H1 (cell line): ENCODE measurements around the gene ATP4A. TPM values are rescaled to one million over a fixed set of nuclear protein-coding genes. Genes with fewer than 3 reads are reported as not detected.

ENCODE experiments used
- CTCF ChIA-PET: fragments of 300-600 bp; sonication (Branson Sonifier 250); formaldehyde crosslinking; loops from one replicate; lab custom pipeline; 2021; ENCODE audit not compliant: partially characterized antibody; lab: Charles Lee
- POLR2A ChIA-PET: fragments of 300-600 bp; sonication (Branson Sonifier 250); formaldehyde crosslinking; loops from one replicate; lab custom pipeline; 2021; ENCODE audit warnings: inconsistent platforms; ENCODE audit not compliant: partially characterized antibody; lab: Charles Lee
- DNase-seq, 2 experiments: peaks; one replicate each; pipeline versions ENCODE4 v3.0.0 to v3.0.0-alpha.2; 2010 to 2022; ENCODE audit warnings: low spot score in 2 of 2, low read depth in 1 of 2, mixed read lengths in 1 of 2
- FAIRE-seq: peaks from 2 replicates; lab custom pipeline; 2011; peaks lifted over from hg19 to GRCh38; lab: Jason Lieb, UNC
- H2AFZ ChIP-seq: 2 replicates; pipeline ENCODE4 v1.8.1; 2012; ENCODE audit warnings: low read length, inconsistent platforms
- H2AK5ac ChIP-seq: 2 replicates; pipeline ENCODE4 v1.6.1; 2013; ENCODE audit warnings: low read depth, low read length
- H2BK120ac ChIP-seq: replicated peaks from 2 replicates; pipeline ENCODE3; 2013; ENCODE audit warnings: low read depth, low read length, inconsistent platforms
- H2BK12ac ChIP-seq: 2 replicates; pipeline ENCODE4 v1.6.1; 2013; ENCODE audit warnings: low read depth, low read length
- H2BK15ac ChIP-seq: 2 replicates; pipeline ENCODE4 v1.6.1; 2013; ENCODE audit warnings: low read length
- H2BK20ac ChIP-seq: 2 replicates; pipeline ENCODE4 v1.6.1; 2013; ENCODE audit warnings: low read length
- H2BK5ac ChIP-seq: 2 replicates; pipeline ENCODE4 v1.6.1; 2013; ENCODE audit warnings: low read depth, low read length
- H3K14ac ChIP-seq: 2 replicates; pipeline ENCODE4 v1.6.1; 2013; ENCODE audit warnings: inconsistent platforms; ENCODE audit not compliant: insufficient read length
- H3K18ac ChIP-seq: 2 replicates; pipeline ENCODE4 v1.6.1; 2013; ENCODE audit warnings: low read length; ENCODE audit errors: extremely low read depth
- H3K23ac ChIP-seq: 2 replicates; pipeline ENCODE4 v1.6.1; 2013; ENCODE audit warnings: inconsistent platforms; ENCODE audit not compliant: insufficient read length
- H3K23me2 ChIP-seq: 2 replicates; pipeline ENCODE4 v1.6.1; 2013; ENCODE audit warnings: low read depth, low read length
- H3K27ac ChIP-seq: 2 replicates; pipeline ENCODE4 v1.6.1; 2011; ENCODE audit warnings: low read depth, low read length, inconsistent platforms
- H3K27me3 ChIP-seq, 4 experiments: replicated peaks in 1 of 4; 1 replicate in 1 of 4; 2 replicates in 3 of 4; pipeline versions ENCODE4 v1.6.1 to v1.8.1; 2011 to 2013; ENCODE audit warnings: low read length in 3 of 4, mild to moderate bottlenecking in 3 of 4, inconsistent platforms in 2 of 4, mixed read lengths in 2 of 4, moderate library complexity in 1 of 4; ENCODE audit not compliant: control insufficient read depth in 3 of 4, insufficient read depth in 3 of 4; ENCODE audit errors: extremely low read depth in 1 of 4
- H3K36me3 ChIP-seq, 4 experiments: 2 replicates each; pipeline versions ENCODE4 v1.6.1 to v1.8.1; 2011 to 2013; ENCODE audit warnings: mild to moderate bottlenecking in 4 of 4, low read length in 3 of 4, moderate library complexity in 2 of 4, control low read depth in 1 of 4, inconsistent platforms in 1 of 4; ENCODE audit not compliant: insufficient read depth in 4 of 4, control insufficient read depth in 2 of 4
- H3K4ac ChIP-seq: replicated peaks from 2 replicates; pipeline ENCODE3; 2013; ENCODE audit warnings: low read length, low read depth, mixed read lengths, inconsistent platforms; ENCODE audit not compliant: insufficient read length
- H3K4me1 ChIP-seq, 4 experiments: replicated peaks in 1 of 4; 1 replicate in 1 of 4; 2 replicates in 3 of 4; pipeline versions ENCODE4 v1.6.1 to v1.8.1; 2011 to 2013; ENCODE audit warnings: low read length in 3 of 4, inconsistent platforms in 2 of 4, mixed read lengths in 1 of 4; ENCODE audit not compliant: insufficient read depth in 4 of 4, control insufficient read depth in 3 of 4
- H3K4me2 ChIP-seq, 2 experiments: 2 replicates each; pipeline versions ENCODE4 v1.6.1 to v1.8.1; 2011 to 2013; ENCODE audit warnings: low read depth in 2 of 2, low read length in 2 of 2, control low read depth in 1 of 2, inconsistent platforms in 1 of 2, mild to moderate bottlenecking in 1 of 2; ENCODE audit not compliant: insufficient read depth in 1 of 2
- H3K4me3 ChIP-seq, 4 experiments: fragments of 200-600, 300-600 bp in 1 of 4; sonication (generic), shearing (Covaris generic), sonication (Bioruptor Twin) in 1 of 4; 2 replicates each; pipeline versions ENCODE4 v1.5.1 to v1.8.1; 2011 to 2016; ENCODE audit warnings: low read length in 4 of 4, low read depth in 3 of 4, control low read depth in 2 of 4, inconsistent platforms in 2 of 4, mild to moderate bottlenecking in 2 of 4, mixed read lengths in 1 of 4, moderate library complexity in 1 of 4; ENCODE audit not compliant: insufficient read depth in 2 of 4; ENCODE audit errors: extremely low read depth in 1 of 4
- H3K56ac ChIP-seq: replicated peaks from 2 replicates; pipeline ENCODE3; 2013; ENCODE audit warnings: low read depth, mild to moderate bottlenecking, mixed read lengths, low read length, inconsistent platforms; ENCODE audit not compliant: insufficient read length
- H3K79me1 ChIP-seq: 2 replicates; pipeline ENCODE4 v1.6.1; 2013; ENCODE audit warnings: low read depth, low read length, control low read depth
- H3K79me2 ChIP-seq, 2 experiments: 2 replicates each; pipeline versions ENCODE4 v1.6.1 to v1.8.1; 2012 to 2013; ENCODE audit warnings: low read length in 2 of 2, mild to moderate bottlenecking in 2 of 2, inconsistent platforms in 1 of 2; ENCODE audit not compliant: insufficient read depth in 2 of 2, control insufficient read depth in 1 of 2
- H3K9ac ChIP-seq, 4 experiments: replicated peaks in 1 of 4; 1 replicate in 1 of 4; 2 replicates in 3 of 4; pipeline versions ENCODE4 v1.6.1 to v1.8.1; 2011 to 2013; ENCODE audit warnings: low read depth in 3 of 4, low read length in 3 of 4, control low read depth in 2 of 4, mild to moderate bottlenecking in 2 of 4, moderate library complexity in 2 of 4, inconsistent platforms in 1 of 4; ENCODE audit errors: extremely low read depth in 1 of 4
- H3K9me3 ChIP-seq, 2 experiments: 2 replicates each; pipeline versions ENCODE4 v1.6.1 to v1.8.1; 2012 to 2013; ENCODE audit warnings: mild to moderate bottlenecking in 2 of 2, moderate library complexity in 2 of 2, control low read depth in 1 of 2, inconsistent platforms in 1 of 2, low read depth in 1 of 2, low read length in 1 of 2, mixed read lengths in 1 of 2; ENCODE audit not compliant: insufficient read depth in 2 of 2
- H4K20me1 ChIP-seq, 2 experiments: replicated peaks in 1 of 2; 2 replicates each; pipeline versions ENCODE3 to v1.8.1; 2011 to 2013; ENCODE audit warnings: inconsistent platforms in 2 of 2, low read length in 2 of 2, mild to moderate bottlenecking in 1 of 2; ENCODE audit not compliant: insufficient read depth in 2 of 2, control insufficient read depth in 1 of 2
- H4K5ac ChIP-seq: 2 replicates; pipeline ENCODE4 v1.6.1; 2013; ENCODE audit warnings: low read length, low read depth, mixed read lengths, inconsistent platforms; ENCODE audit not compliant: insufficient read length
- H4K8ac ChIP-seq: 2 replicates; pipeline ENCODE4 v1.8.0; 2013; ENCODE audit warnings: mild to moderate bottlenecking, moderate library complexity, low read length, inconsistent platforms; ENCODE audit not compliant: insufficient read depth; ENCODE audit errors: extremely low read depth
- H4K91ac ChIP-seq: replicated peaks from 2 replicates; pipeline ENCODE3; 2013; ENCODE audit warnings: low read length, mixed read lengths, inconsistent platforms; ENCODE audit not compliant: insufficient read length
- BACH1 ChIP-seq: IDR thresholded peaks from 2 replicates; pipeline ENCODE4 v1.6.1; 2012; ENCODE audit warnings: low read length, improper control_type of control experiment
- FOSL1 ChIP-seq: IDR thresholded peaks from 2 replicates; pipeline ENCODE4 v1.6.1; 2011; ENCODE audit warnings: mild to moderate bottlenecking, low read depth, low read length, moderate library complexity; ENCODE audit not compliant: insufficient read depth
- JUND ChIP-seq: IDR thresholded peaks from 2 replicates; pipeline ENCODE4 v1.6.1; 2011; ENCODE audit warnings: mild to moderate bottlenecking, improper control_type of control experiment, low read length
- KDM5A ChIP-seq: fragments of 200-600 bp; IDR thresholded peaks from 2 replicates; pipeline ENCODE4 v1.7.1; 2012; ENCODE audit warnings: mild to moderate bottlenecking, low read length, inconsistent platforms, mixed read lengths
- NANOG ChIP-seq: IDR thresholded peaks from 2 replicates; pipeline ENCODE4 v1.6.1; 2011; ENCODE audit warnings: low read length, low read depth, mild to moderate bottlenecking, inconsistent platforms; ENCODE audit not compliant: insufficient read depth, poor library complexity, severe bottlenecking
- RFX5 ChIP-seq: IDR thresholded peaks from 2 replicates; pipeline ENCODE4 v1.6.1; 2011; ENCODE audit warnings: low read depth, low read length, improper control_type of control experiment, borderline replicate concordance
- SAP30 ChIP-seq: fragments of 300-600 bp; sonication (generic); IDR thresholded peaks from 2 replicates; pipeline ENCODE4 v1.7.1; 2012; ENCODE audit warnings: low read length, moderate library complexity, mild to moderate bottlenecking, inconsistent platforms; ENCODE audit not compliant: insufficient read depth, insufficient replicate concordance
- SIRT6 ChIP-seq: IDR thresholded peaks from one replicate; pipeline ENCODE4 v1.7.1; 2012; ENCODE audit warnings: low read length, inconsistent platforms
- SP2 ChIP-seq: IDR thresholded peaks from 2 replicates; pipeline ENCODE4 v1.6.1; 2012; ENCODE audit warnings: mild to moderate bottlenecking, low read length, inconsistent platforms
- SP4 ChIP-seq: IDR thresholded peaks from 2 replicates; pipeline ENCODE4 v1.6.1; 2012; ENCODE audit warnings: low read length, inconsistent platforms
- WGBS, 2 experiments: shearing (Covaris generic) in 1 of 2; methylation state at CpG; one replicate each; pipeline versions ENCODE4 v1.1.6 to v1.1.7; 2013 to 2015; ENCODE audit warnings: low lambda C conversion rate in 2 of 2, mixed read lengths in 2 of 2, inconsistent platforms in 1 of 2, low coverage in 1 of 2, missing lambda C conversion rate in 1 of 2; ENCODE audit not compliant: insufficient replicate concordance in 2 of 2, insufficient coverage in 1 of 2, insufficient read length in 1 of 2; ENCODE audit errors: extremely low coverage in 1 of 2, missing lambda C conversion rate in 1 of 2; 5-methylcytosine and 5-hydroxymethylcytosine counted together
- polyA plus RNA-seq, 7 experiments: library from polyadenylated mRNA; depleted of rRNA in 3 of 7; stranded (reverse) in 5 of 7; unstranded in 2 of 7; fragments of >200 nt in 5 of 7; fragments of 200-250 nt in 2 of 7; gene quantifications; 1 replicate in 5 of 7; 2 replicates in 1 of 7; 4 replicates in 1 of 7; pipeline versions ENCODE4 v1.2.1 to v1.2.3, GENCODE V29; 2011 to 2013; ENCODE audit warnings: missing spikeins in 2 of 7, mixed read lengths in 2 of 7
- total RNA-seq: library from RNA; stranded (reverse); fragmentation: NEBNext Ultra II Directional; extraction: Animal tissue kit (Norgen Biotek cat#: 25700); gene quantifications from 2 replicates; pipeline ENCODE4 v1.2.1, GENCODE V29; 2021
- TF ChIP-seq, protein P1 (sequence below): IDR thresholded peaks from 2 replicates; pipeline ENCODE4 v1.6.1; 2011; ENCODE audit warnings: low read depth, mild to moderate bottlenecking, low read length; ENCODE audit not compliant: insufficient read depth

The ATP4A gene
- total and polyA plus RNA-seq, 2 of the 8 experiments (the other 6 are each of a cell fraction or from before 2014, with no cell fraction given) = 0.50 to 1.2 TPM

GRCh38 chr19:35529241-35530218, 33.9 kb downstream of the ATP4A start:
- Histone ChIP-seq H2BK12ac (no peak overlapping the region), H4K91ac (no peak overlapping the region), H3K4ac (no peak overlapping the region), H4K5ac (no peak overlapping the region), H4K20me1 (no peaks in the 10 kb centered on the region), H3K23ac (no peak overlapping the region), H3K27me3 (peaks cover 0 to 20% (median 14%) of the 10 kb centered on the region in 4 experiments; a peak in 6 of 7 replicates), H4K8ac (no peak overlapping the region), H3K14ac (no peak overlapping the region), H2BK5ac (no peak overlapping the region), H3K56ac (no peak overlapping the region), H2BK120ac (no peak overlapping the region), H3K27ac (no peak overlapping the region), H3K4me1 (peaks cover 0 to 21% (median 11%) of the 10 kb centered on the region in 4 experiments; a peak in 6 of 7 replicates), H2BK20ac (no peak overlapping the region), H3K36me3 (no peaks in the 10 kb centered on the region), H2AFZ (no peak overlapping the region), H3K4me3 (no peak overlapping the region), H3K23me2 (peaks cover 4% of the 10 kb centered on the region; the same call in 1 of the 2 replicates), H3K9me3 (no peaks in the 10 kb centered on the region), H2BK15ac (no peak overlapping the region), H3K79me2 (no peaks in the 10 kb centered on the region), H3K18ac (no peak overlapping the region), H3K4me2 (no peak overlapping the region), H3K9ac (no peak overlapping the region), H3K79me1 (no peaks in the 10 kb centered on the region), H2AK5ac (no peak overlapping the region)
- ChIA-PET CTCF (interaction anchor here (1.1 to 2.9 kb wide), 4 partner anchors 8 to 35 kb away, joined by 3 to 14 read pairs (median 6); no protein-coding TSS in a partner anchor), POLR2A (interaction anchor here (0.8 to 1.6 kb wide), 7 partner anchors 9 to 34 kb away, joined by 3 to 4 read pairs (median 3); no protein-coding TSS in a partner anchor)
- no peak for FAIRE-seq
- WGBS, 2 experiments = 88% methylated on average over 18 of the region's 19 CpGs; no CpG with 5 or more reads in 1 of the 2 experiments
- DNase-seq = no peak
- TF ChIP-seq, protein P1, sequence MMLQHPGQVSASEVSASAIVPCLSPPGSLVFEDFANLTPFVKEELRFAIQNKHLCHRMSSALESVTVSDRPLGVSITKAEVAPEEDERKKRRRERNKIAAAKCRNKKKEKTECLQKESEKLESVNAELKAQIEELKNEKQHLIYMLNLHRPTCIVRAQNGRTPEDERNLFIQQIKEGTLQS = no peak
- TF ChIP-seq RFX5 (no peak), NANOG (no peak), SAP30 (no peak), KDM5A (no peak), FOSL1 (no peak), JUND (no peak), SP4 (no peak), SP2 (no peak), BACH1 (no peak), SIRT6 (no peak)
